GM13977 (cell line): ENCODE results near the gene POLR2I.
A peak's percentile ranks its signal among the peaks of the same experiment; 100 is the strongest.

ENCODE experiments used
- DNase-seq: peaks from one replicate; pipeline ENCODE4 v3.0.0; 2012; ENCODE audit warnings: low spot score
- CTCF ChIP-seq: IDR thresholded peaks from 2 replicates; pipeline ENCODE4 v1.5.1; 2012; ENCODE audit warnings: mild to moderate bottlenecking, control low read depth; ENCODE audit not compliant: insufficient read depth; ENCODE audit errors: extremely low read depth, missing control alignments
- in situ Hi-C: fragments of 300-500 bp; cut with MboI; formaldehyde crosslinking; loops from one replicate; pipeline ENCODE4 v1.12.0; 2022; ENCODE audit warnings: low sequenced_read_pairs, low pct_unique_long_range_greater_than_20kb, mixed read lengths, inconsistent platforms; ENCODE audit not compliant: unreplicated experiment

Gene POLR2I

GRCh38 chr19:36100476-36100875 lies 14.2 kb downstream of the POLR2I start:
- in situ Hi-C loops: no loop called here
- no peak for TF ChIP-seq CTCF
- no peak for DNase-seq

- in situ Hi-C loops: no loop called here
- TF ChIP-seq CTCF: no peak
- no peak for DNase-seq
These were observed 15.4 kb downstream of the POLR2I start for GRCh38 chr19:36099166-36099785.

- no peak for TF ChIP-seq CTCF
- in situ Hi-C loops: no loop called here
- DNase-seq: no peak
These were observed 17.6 kb downstream of the POLR2I start for GRCh38 chr19:36097036-36097435.

- no peak for DNase-seq
These were observed 21.0 kb downstream of the POLR2I start for GRCh38 chr19:36093687-36094086.

GRCh38 chr19:36093146-36093662 lies 21.5 kb downstream of the POLR2I start:
- in situ Hi-C loops: no loop called here
- TF ChIP-seq CTCF: no peak
- peak; percentile 83 for DNase-seq

More at GRCh38 chr19:36093687-36094086, 21.0 kb downstream of the POLR2I start:
- TF ChIP-seq CTCF: no peak
- in situ Hi-C loops: no loop called here

- no peak for TF ChIP-seq CTCF
- DNase-seq: no peak
- in situ Hi-C loops: no loop called here
These were observed 22.1 kb downstream of the POLR2I start for GRCh38 chr19:36092566-36092965.
